CD4-positive, alpha-beta T cell treated with Interleukin-2 at 100 ng/mL for 4 hours (primary cell): ENCODE results near the gene ATP11A.
"Not testable (repeated sequence)": the region's sequence is repeated elsewhere in the genome, so short reads cannot be mapped to it uniquely, and the experiment has no call there.

Source experiments
- DNase-seq: peaks from one replicate; pipeline ENCODE4 v3.0.0-alpha.2; 2020; ENCODE audit warnings: low spot score

ATP11A gene

GRCh38 chr13:112776971-112777370 lies 87.1 kb downstream of the ATP11A start:
- DNase-seq: no peak

DNA sequence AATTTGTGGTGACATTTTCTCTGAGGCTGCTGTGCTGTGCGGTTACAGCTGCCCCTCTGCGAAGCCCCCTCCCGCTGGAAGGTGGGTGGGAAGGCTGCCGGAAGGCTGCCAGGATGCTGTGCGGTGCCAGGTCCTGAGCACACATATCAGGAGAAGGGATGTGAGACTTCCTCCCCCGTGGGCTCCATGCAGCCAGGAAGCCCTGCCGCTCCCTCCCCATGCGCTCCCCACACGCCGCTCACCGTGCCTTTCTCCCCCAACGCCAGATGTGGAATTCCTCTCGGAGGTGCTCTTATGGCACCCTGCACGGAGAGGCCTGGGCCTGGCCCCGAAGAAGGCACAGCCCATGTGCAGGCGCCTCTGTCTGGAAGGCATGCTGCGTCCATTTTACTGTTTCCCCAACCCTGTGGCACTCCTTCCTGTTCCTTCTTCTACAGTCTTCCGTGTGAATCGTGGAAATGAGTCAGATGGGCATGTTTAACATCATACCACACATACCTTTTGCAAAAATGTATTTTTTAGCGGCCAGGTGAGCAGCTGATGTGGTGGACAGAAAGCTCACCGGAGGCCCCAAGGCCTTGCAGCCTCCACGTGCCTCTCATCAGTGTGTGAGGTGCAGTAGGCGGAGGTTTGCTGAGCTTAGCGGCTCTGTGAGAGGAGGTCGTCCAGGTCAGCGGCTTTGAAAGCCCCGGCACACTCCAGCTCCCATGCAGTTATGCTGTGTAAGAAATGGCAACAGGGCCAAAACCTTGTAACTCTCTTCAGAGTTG lies 88.0 kb downstream of the ATP11A start:
- no peak for DNase-seq

DNA sequence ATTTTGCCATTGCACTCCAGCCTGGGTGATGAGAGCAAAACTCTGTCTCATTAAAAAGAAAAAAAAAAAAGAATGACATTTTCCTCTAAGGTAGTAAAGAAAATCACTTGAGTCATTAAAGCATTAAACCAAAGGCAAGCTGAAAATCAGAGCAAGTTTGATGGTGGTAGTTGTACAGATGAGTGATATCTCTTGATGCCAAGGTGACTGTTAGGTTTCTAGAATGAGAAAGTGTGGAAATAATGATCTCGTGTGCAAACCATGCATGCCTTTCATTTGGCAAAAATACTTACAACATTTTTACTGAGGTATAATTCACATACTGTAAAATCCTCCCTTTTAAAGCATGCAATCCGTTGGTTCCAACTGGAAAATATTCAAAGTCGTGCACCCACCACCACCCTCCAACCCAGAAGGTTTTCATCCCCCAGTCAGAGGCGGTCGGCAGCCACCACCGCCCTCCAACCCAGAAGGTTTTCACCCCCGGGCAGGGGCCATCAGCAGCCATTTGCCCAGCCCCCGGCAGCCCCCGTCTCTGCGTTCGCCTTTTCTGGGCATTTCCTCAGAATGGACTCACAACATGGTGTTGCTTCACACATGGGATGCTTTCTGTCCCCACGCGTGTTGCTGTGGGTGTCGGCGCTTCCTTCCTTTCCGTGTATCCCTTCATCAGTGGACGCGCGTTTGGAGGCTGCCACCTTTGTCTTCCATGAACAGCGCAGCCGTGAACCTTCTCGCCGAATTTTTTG lies 90.2 kb downstream of the ATP11A start:
- DNase-seq: no peak

DNA sequence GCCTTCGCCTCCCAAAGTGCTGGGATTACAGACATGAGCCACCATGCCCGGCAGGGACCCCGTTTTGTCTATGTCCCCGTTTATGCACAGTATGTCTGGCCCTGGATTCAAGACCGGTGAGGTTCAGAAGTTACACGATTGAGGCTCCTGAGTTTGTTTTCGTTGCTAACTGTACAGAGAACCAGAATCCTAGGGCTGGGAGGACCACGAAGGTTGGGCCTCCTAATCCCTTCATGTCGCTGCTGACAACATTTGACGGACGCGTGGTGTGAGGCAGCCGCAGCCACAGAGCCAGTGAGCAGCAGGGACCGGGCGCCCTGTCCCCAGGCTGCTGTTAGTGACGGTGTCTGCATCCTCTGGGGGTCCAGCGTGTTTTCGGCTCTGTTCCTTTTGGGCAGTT lies 91.4 kb downstream of the ATP11A start:
- no peak for DNase-seq

DNA sequence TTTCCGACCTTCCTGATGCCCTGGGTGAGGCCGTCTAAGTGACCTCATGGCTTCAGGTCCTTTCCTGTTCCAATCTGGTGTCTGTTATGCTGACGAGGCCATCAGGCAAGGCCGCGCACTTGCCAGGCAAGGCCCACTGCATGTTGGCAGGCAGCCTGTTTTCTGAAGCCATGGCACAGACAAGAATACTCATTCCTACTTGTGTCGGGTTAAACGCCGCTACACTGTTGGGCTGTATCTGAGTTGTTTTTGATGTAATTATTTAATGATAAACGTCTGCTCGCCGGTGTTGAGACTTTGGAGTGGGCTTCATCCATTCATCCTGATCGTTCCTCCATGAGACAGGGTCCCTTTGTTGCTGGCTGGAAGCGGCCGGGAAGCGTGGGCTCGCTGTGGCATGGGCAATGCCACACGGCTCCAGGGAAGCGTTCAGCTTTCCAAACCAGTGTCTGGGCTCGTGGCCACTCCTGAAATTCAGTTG lies 92.1 kb downstream of the ATP11A start:
- no peak for DNase-seq

DNA sequence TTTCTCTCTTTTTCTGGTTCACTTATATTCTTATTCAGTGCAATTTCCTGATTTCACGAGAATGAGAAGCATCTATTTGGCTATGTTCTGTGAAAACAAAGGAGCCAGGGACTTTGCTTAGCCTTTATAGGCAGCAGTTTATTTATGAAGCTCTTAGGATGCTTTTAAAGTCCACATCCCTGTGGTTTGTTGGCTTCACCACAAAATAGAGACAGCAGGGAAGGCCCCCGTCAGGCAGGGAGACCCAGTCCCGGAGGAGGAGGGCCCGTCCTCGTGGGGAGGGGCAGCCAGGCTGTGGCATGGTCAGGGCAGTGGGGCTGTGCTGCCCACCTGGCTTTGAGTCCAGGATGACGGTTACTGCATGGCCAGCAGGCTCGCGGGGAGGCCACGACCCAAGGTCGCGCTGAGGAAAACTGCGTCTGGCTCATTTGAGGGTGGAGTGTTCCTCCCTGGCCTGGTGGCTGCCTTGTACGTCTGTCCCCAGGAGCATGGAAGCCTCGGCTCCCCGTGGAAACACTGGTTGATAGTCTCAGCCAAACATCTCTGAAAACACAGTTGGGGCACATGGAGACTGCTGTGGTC lies 92.7 kb downstream of the ATP11A start:
- DNase-seq: no peak

DNA sequence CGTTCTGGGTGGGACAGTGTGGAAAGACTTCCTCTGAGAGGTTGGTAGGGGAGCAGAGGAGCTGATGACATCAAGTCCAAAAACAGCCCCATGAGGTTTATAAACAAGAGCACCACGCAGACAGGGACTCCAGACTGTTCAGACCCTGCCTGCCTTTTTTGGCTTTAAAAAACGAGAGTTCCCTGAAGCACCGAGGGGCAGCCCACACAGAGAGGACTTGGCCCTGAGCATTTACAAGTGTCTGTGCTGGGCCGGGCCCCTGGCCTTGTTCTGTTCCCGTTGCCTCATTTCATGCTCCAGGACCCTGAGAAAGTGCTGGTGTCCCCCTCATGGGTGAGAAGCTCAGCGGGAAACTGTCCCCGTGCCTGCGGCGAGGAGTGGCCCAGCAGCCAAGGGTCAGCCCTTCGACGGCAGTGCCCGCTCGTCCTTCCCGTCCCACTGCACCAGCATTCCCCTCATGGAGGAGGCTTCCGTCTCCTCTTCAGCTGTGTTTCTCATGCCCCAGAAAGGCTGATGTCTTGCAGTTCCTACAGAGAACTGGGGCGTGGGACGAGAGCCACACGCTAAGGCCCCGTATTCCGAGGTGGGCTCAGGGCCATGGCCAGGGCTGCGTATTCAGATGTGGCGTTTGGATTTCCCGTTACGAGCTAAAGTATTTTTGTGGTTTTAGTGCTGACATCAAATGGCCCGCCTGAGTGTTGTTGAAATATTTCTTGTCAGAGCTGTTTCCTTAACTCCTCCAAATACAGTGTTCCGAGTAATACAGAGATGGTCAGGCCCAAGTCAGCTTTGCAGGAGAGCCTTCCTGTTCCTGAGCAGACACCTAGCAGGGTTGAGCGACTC lies 93.5 kb downstream of the ATP11A start:
- no peak for DNase-seq

GRCh38 chr13:112783978-112784371 lies 94.1 kb downstream of the ATP11A start:
- no peak for DNase-seq

DNA sequence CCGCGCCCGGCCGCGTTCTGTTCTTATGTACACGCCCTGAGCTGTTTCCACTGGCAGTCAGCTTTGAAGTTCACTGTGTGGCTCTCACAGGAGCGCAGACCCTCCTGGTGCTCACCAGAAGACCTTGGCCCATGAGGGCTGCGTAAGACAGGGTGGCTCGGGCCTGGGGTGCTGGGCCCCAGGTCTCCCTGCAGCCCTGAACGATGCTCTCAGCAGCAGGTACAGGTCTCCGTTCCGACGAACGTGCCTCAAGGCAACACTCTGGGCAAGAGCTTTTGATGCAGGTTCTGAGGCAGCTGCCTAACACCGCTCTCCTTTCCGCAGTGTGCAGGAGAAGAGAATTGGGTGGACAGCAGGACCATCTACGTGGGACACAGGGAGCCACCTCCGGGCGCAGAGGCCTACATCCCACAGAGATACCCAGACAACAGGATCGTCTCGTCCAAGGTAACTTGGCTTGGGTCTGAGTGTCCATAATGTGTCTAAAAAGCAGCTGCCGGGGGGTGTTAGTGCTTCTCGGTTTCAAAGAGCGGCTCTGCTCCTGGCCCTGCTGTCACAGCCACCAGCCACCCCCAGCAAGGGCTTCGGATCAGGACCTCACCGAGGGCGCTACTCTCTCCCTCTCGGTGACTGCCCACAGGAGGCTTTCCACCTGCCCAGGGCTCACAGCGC lies 95.1 kb downstream of the ATP11A start:
- no peak for DNase-seq

GRCh38 chr13:112785483-112785856 lies 95.6 kb downstream of the ATP11A start:
- DNase-seq: no peak

DNA sequence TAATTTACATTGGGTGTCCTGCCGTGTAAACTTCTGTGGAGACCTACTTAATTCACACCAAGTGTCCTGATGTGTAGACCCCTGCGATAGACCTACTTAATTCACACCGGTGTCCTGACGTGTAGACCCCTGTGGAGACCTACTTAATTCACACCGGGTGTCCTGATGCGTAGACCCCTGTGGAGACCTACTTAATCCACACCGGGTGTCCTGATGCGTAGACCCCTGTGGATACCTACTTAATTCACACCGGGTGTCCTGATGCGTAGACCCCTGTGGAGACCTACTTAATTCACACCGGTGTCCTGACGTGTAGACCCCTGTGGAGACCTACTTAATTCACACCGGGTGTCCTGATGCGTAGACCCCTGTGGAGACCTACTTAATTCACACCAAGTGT lies 97.0 kb downstream of the ATP11A start:
- DNase-seq: not testable (repeated sequence)

DNA sequence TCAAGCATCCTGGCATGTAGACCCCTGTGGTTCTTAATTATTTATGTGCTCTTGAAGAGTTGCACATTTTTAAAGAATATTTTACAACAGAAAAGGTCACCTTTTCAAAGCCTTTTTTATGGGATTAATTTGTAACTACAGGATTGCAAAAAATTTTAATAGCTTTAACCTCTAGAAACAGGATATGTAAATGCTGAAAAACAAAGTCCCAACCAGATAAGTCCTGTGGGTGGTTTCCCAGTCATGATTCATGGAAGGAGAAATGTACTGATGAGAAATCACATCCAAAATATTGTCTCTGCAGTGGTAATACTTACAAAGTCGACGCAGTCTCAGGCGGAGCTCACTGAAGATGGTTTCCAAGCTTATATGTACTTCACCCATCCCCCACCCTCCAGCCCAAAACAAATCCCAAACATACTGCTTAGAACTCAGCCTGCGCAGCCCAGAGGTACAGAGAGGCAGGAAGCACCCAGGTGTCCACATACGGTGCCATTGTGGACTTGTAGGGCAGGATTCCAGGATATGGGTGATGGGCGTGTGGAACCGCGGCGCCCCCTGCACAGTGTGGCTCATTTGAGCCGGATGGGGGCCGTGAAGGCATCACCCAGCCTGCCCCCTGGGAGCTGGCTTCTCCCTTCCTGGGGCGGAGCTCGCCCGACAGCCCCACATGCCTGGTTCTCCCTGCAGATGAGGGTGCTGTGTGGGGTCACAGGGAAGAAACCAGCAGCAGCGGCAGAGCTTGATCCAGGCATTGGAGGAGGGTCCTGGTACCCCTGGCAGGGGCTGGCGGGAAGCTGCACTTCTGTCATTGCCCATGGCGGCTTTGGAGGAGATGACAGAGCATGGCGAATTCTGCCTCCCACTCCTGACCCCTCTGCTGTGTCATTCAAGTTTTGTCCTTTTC lies 101.2 kb downstream of the ATP11A start:
- no peak for DNase-seq

- no peak for DNase-seq
Observed at GRCh38 chr13:112791663-112792440, 102.0 kb downstream of the ATP11A start.

GRCh38 chr13:112792511-112792910 lies 102.7 kb downstream of the ATP11A start:
- no peak for DNase-seq

- DNase-seq: no peak
Observed at GRCh38 chr13:112793545-112794445, 104.0 kb downstream of the ATP11A start.

- DNase-seq: no peak
Observed at GRCh38 chr13:112795277-112795676, 105.4 kb downstream of the ATP11A start.

DNA sequence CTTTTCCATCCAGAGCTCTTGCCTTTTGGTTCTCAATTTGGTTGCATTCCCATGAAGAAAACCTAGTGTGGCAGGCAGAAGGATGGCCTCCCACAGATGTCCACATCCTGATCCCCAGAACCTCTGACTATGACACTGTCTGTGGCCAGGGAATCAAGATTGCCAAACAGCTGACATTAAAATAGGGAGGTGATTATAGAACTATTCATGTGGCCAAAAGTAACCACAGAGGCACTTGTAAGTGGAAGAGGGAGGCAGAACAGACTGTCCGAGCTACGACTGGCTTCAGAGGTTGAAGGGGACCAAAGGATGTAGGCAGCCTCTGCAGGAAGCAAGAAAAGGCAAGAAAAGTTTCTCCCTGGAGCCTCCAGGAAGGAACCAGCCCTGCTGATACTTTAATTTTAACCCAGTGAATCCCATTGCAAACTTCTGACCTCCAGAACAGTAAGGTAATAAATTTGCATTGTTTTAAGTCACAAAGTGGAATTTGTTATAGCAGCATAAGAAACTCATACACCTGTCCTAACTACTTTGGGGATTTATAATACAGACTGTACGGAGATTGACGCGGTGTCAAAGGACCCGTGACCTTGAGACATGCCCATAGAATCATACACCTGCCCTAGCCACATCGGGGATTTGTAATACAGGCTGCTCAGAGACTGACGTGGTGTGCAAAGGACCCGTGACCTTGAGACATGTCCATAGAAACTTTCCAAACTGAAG lies 106.5 kb downstream of the ATP11A start:
- DNase-seq: no peak

DNA sequence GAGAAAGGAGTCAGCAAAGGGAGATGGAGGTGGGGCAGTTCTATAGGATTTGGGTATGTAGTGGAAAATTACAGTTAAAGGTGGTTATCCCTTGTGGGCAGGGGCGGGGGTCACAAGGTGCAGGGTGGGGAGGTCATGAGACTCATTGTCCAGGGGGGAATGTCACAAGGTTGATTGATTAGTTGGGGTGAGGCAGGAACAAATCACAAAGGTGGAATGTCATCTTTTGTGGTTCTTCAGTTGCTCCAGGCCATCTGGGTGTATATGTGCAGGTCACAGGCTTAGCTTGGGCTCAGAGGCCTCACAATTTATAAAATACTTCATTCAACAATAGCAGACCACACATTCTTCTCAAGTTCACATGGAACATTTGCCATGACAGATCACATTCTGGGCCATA lies 109.6 kb downstream of the ATP11A start:
- no peak for DNase-seq
